ENCODE measurements around the gene PHLDB2.

DNA sequence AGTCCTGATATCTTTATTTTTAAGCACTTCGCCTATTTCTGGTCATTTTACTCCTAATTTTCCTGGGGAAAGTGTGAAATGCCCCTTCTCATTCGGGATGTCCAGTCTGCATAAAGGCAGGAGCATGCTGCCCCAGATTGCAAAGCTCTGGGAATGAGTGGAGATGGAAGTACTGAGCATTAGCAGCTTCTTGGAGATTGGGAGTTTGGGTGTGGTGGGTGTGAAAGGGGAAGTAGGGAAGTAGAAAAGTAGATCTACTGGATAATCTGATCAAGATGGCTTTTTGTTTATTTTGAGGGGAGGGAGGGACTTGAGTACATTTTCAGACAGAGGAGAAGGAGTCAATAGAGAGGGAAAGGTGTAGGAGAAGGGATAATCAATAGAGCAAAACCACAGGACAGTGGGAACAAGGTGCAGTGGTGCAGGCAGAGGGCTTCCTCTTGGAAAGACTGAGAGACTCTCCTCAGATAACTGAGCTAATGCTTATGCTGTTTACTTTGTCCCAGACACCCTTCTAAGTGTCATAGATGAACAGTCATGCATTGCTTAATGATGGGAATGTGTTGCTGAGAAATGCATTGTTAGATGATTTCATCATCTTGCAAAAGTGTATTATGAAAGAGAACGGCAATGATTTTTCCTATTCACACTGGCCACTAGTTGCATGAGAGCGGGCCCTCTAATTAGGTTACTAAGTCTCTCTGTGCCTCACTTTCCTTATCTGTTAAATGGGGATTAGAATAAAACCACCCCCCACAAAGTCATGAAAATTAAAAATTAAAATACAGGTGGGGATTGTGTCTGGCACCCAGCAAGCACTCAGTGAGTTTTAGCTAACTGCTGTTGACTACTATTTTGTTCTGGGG is 45.5 kb downstream of the PHLDB2 start:
- TF ChIP-seq ZNF274 (IDR thresholded peaks at IDR 0.05; ENCODE audit: low read depth, low read length) (no peak), YY1 (IDR thresholded peaks at IDR 0.05; ENCODE audit: insufficient read depth, insufficient read length) (no peak)
